PC-9 (cell line): Measurements from ENCODE around the gene TBCA.

ENCODE experiments used
- CTCF ChIP-seq: fragments of 200-600 bp; sonication (generic); conservative IDR thresholded peaks from 2 replicates; pipeline ENCODE4 v1.6.1; 2017; ENCODE audit warnings: mixed run types, antibody characterized with exemption, mild to moderate bottlenecking, moderate library complexity
- EZH2 ChIP-seq: fragments of 200-600 bp; sonication (generic); IDR thresholded peaks from 2 replicates; pipeline ENCODE4 v1.8.0; 2017; ENCODE audit warnings: antibody characterized with exemption, low read depth

GRCh38 chr5:77658662-77659061, 117.5 kb downstream of the TBCA start:
- TF ChIP-seq CTCF (no peak), EZH2 (no peak)
